GM12801 (cell line): ENCODE measurements around the gene PRKACA.
A peak's percentile ranks its signal among the peaks of the same experiment; 100 is the strongest.

Experiments
- TF ChIP-seq, protein P1 (sequence below): IDR thresholded peaks from one replicate; pipeline ENCODE4 v1.5.1; 2011; ENCODE audit warnings: control low read depth; ENCODE audit not compliant: insufficient read length; ENCODE audit errors: extremely low read depth

The PRKACA gene

GRCh38 chr19:14052470-14052869 lies 65.1 kb downstream of the PRKACA start:
- TF ChIP-seq, protein P1, sequence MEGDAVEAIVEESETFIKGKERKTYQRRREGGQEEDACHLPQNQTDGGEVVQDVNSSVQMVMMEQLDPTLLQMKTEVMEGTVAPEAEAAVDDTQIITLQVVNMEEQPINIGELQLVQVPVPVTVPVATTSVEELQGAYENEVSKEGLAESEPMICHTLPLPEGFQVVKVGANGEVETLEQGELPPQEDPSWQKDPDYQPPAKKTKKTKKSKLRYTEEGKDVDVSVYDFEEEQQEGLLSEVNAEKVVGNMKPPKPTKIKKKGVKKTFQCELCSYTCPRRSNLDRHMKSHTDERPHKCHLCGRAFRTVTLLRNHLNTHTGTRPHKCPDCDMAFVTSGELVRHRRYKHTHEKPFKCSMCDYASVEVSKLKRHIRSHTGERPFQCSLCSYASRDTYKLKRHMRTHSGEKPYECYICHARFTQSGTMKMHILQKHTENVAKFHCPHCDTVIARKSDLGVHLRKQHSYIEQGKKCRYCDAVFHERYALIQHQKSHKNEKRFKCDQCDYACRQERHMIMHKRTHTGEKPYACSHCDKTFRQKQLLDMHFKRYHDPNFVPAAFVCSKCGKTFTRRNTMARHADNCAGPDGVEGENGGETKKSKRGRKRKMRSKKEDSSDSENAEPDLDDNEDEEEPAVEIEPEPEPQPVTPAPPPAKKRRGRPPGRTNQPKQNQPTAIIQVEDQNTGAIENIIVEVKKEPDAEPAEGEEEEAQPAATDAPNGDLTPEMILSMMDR: no peak

DNA sequence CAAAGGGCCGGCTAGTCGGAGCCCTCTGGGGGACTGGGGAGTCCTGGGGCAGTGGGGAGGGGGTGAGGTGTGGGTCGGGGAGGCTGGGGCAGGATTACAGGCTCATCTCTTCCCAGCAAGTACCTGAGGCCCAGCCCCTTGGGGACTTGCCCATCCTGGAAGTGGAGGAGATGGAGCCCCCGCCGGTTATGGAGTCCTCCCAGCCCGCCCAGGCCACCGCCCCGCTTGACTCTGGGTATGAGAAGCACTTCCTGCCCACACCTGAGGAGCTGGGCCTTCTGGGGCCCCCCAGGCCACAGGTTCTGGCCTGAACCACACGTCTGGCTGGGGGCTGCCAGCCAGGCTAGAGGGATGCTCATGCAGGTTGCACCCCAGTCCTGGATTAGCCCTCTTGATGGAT lies 65.6 kb downstream of the PRKACA start:
- TF ChIP-seq, protein P1: no peak

GRCh38 chr19:14050512-14050911 lies 67.0 kb downstream of the PRKACA start:
- TF ChIP-seq, protein P1: no peak

- TF ChIP-seq, protein P1: peak; percentile 75
These were observed 69.0 kb downstream of the PRKACA start for GRCh38 chr19:14048443-14049153.
